WTC11 (cell line): ENCODE data around the gene SDC4. TPM values are rescaled to one million over a fixed set of nuclear protein-coding genes. Genes with fewer than 3 reads are reported as not detected.

Source experiments
- ATAC-seq: fragments of 200-7000 bp; cut with Tn5 transposase; 2 replicates; pipeline ENCODE4 v1.10.0; 2021; ENCODE audit warnings: mild to moderate bottlenecking, moderate library complexity
- CTCF ChIA-PET: fragments of 300-600 bp; sonication (Branson Sonifier 250); formaldehyde crosslinking; loops from one replicate; lab custom pipeline; 2021; ENCODE audit warnings: antibody characterized with exemption; lab: Charles Lee
- POLR2A ChIA-PET: fragments of 350-600 bp; sonication (Branson Sonifier 250); formaldehyde crosslinking; loops from one replicate; lab custom pipeline; 2021; ENCODE audit warnings: antibody characterized with exemption; lab: Charles Lee
- DNase-seq: peaks from one replicate; pipeline ENCODE4 v3.0.0; 2021; ENCODE audit warnings: low spot score
- H3K27ac Mint-ChIP-seq: 2 replicates; pipeline ENCODE4 v1.8.0; 2021; ENCODE audit warnings: mixed read lengths
- H3K27me3 Mint-ChIP-seq: 2 replicates; pipeline ENCODE4 v1.8.0; 2021; ENCODE audit warnings: low read depth, mild to moderate bottlenecking, moderate library complexity, mixed read lengths
- H3K36me3 Mint-ChIP-seq: 2 replicates; pipeline ENCODE4 v1.8.0; 2021; ENCODE audit warnings: mixed read lengths
- H3K4me1 Mint-ChIP-seq: 2 replicates; pipeline ENCODE4 v1.8.0; 2022; ENCODE audit warnings: mixed read lengths
- H3K4me3 Mint-ChIP-seq: 2 replicates; pipeline ENCODE4 v1.8.0; 2021; ENCODE audit warnings: mild to moderate bottlenecking, moderate library complexity, mixed read lengths
- H3K9me3 Mint-ChIP-seq: 2 replicates; pipeline ENCODE4 v1.8.0; 2021; ENCODE audit warnings: mixed read lengths
- ATF1 ChIP-seq: sonication (generic); formaldehyde crosslinking; IDR thresholded peaks from 2 replicates; pipeline ENCODE4 v1.8.1; 2023; ENCODE audit warnings: mild to moderate bottlenecking, moderate library complexity, missing genetic modification reagents
- ELF4 ChIP-seq: sonication (generic); formaldehyde crosslinking; IDR thresholded peaks from 2 replicates; pipeline ENCODE4 v1.8.1; 2022; ENCODE audit warnings: low read depth, mild to moderate bottlenecking, moderate library complexity, missing genetic modification reagents
- EMX1 ChIP-seq: fragments of 250-450 bp; sonication (Bioruptor Pico); IDR thresholded peaks from 2 replicates; pipeline ENCODE4 v1.8.0; 2021; ENCODE audit warnings: mild to moderate bottlenecking
- ETV6 ChIP-seq: sonication (generic); formaldehyde crosslinking; IDR thresholded peaks from 2 replicates; pipeline ENCODE4 v1.8.1; 2022; ENCODE audit warnings: mild to moderate bottlenecking, missing genetic modification reagents
- GRHL2 ChIP-seq: fragments of 250-450 bp; sonication (Bioruptor Pico); IDR thresholded peaks from 2 replicates; pipeline ENCODE4 v1.8.0; 2022; ENCODE audit warnings: mild to moderate bottlenecking, moderate library complexity; ENCODE audit not compliant: insufficient replicate concordance, severe bottlenecking
- KAT7 ChIP-seq: sonication (generic); formaldehyde crosslinking; IDR thresholded peaks from 2 replicates; pipeline ENCODE4 v1.8.1; 2023; ENCODE audit warnings: missing genetic modification reagents, mild to moderate bottlenecking, borderline replicate concordance
- SMAD3 ChIP-seq: sonication (generic); formaldehyde crosslinking; IDR thresholded peaks from 2 replicates; pipeline ENCODE4 v1.8.0; 2022; ENCODE audit warnings: missing genetic modification reagents, mild to moderate bottlenecking, borderline replicate concordance
- TCF7 ChIP-seq: sonication (generic); formaldehyde crosslinking; IDR thresholded peaks from 2 replicates; pipeline ENCODE4 v1.8.0; 2022; ENCODE audit warnings: mild to moderate bottlenecking, low read depth, missing genetic modification reagents, moderate library complexity
- TEAD4 ChIP-seq: sonication (generic); formaldehyde crosslinking; IDR thresholded peaks from 2 replicates; pipeline ENCODE4 v1.8.0; 2022; ENCODE audit warnings: mild to moderate bottlenecking, missing genetic modification reagents
- ZNF138 ChIP-seq: sonication (generic); formaldehyde crosslinking; conservative IDR thresholded peaks from 2 replicates; pipeline ENCODE4 v1.8.1; 2022; ENCODE audit warnings: mild to moderate bottlenecking, moderate library complexity, missing genetic modification reagents
- ZNF219 ChIP-seq: sonication (generic); formaldehyde crosslinking; IDR thresholded peaks from 2 replicates; pipeline ENCODE4 v1.8.0; 2023; ENCODE audit warnings: missing genetic modification reagents, mild to moderate bottlenecking, borderline replicate concordance
- ZNF423 ChIP-seq: fragments of 250-450 bp; sonication (Bioruptor Pico); IDR thresholded peaks from 2 replicates; pipeline ENCODE4 v2.1.2; 2022; ENCODE audit warnings: mild to moderate bottlenecking, moderate library complexity
- ZNF671 ChIP-seq: fragments of 250-450 bp; sonication (Bioruptor Pico); IDR thresholded peaks from 2 replicates; pipeline ENCODE4 v1.8.0; 2021; ENCODE audit warnings: mild to moderate bottlenecking
- total RNA-seq: library from RNA; stranded (reverse); gene quantifications from 3 replicates; pipeline ENCODE4 v1.2.3, GENCODE V29; 2021
- TF ChIP-seq, protein P1 (sequence below): sonication (generic); formaldehyde crosslinking; IDR thresholded peaks from 2 replicates; pipeline ENCODE4 v1.8.0; 2023; ENCODE audit warnings: missing genetic modification reagents, mild to moderate bottlenecking, borderline replicate concordance
- TF ChIP-seq, protein P2 (sequence below): sonication (generic); formaldehyde crosslinking; IDR thresholded peaks from 2 replicates; pipeline ENCODE4 v1.8.1; 2023; ENCODE audit warnings: mild to moderate bottlenecking, moderate library complexity, missing genetic modification reagents
- TF ChIP-seq, protein P3 (sequence below): sonication (generic); formaldehyde crosslinking; IDR thresholded peaks from 2 replicates; pipeline ENCODE4 v1.8.1; 2022; ENCODE audit warnings: low read depth, mild to moderate bottlenecking, moderate library complexity, missing genetic modification reagents, borderline replicate concordance
- TF ChIP-seq, protein P4 (sequence below): fragments of 250-450 bp; sonication (Bioruptor Pico); conservative IDR thresholded peaks from 2 replicates; pipeline ENCODE4 v1.9.0; 2021; ENCODE audit warnings: mild to moderate bottlenecking
- TF ChIP-seq, protein P5 (sequence below): fragments of 250-450 bp; sonication (Bioruptor Pico); IDR thresholded peaks from 2 replicates; pipeline ENCODE4 v1.9.0; 2021; ENCODE audit warnings: mild to moderate bottlenecking
- TF ChIP-seq, protein P6 (sequence below): sonication (generic); formaldehyde crosslinking; IDR thresholded peaks from 2 replicates; pipeline ENCODE4 v1.8.0; 2022; ENCODE audit warnings: missing genetic modification reagents

Gene SDC4
- total RNA-seq, 1 experiment from 2014 or later: 64.0 TPM

DNA sequence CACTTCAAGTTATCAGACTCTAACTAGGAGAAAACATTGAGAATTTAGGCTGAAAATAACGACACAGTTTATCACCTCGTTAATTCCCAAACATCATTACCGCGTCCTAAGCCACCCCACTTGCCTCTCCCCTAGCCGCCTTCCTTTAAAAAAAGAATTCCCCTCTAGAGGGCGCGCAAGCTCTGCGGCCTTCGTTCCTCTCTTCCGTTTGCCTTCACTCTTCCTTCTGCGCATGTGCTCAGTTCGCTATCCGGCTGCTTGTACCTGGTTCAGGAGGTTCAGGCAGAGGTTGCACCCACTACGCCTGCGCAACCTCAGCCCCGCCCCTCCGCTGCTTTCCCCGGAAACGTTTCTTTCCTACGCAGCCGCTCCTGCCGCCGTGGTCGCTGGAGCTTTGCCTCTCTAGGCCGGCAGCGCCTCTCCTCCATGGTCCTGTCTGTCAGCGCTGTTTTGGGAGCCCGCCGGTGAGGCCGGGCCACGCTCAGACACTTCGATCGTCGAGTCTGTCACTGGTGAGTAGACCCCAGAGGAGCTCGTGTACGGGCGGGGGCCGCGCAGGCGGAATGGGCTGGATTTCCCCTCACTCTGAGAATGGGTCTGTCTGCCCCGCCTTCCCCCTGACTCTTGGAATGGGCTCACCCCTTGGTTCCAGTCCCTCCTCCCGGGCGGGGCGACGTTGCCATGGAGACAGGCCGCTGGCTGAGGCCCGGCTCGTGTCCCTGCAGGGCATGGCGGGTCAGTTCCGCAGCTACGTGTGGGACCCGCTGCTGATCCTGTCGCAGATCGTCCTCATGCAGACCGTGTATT, 14.8 kb upstream of the SDC4 start, which contains the start of gene SYS1 (continued):
- TF ChIP-seq, protein P1, sequence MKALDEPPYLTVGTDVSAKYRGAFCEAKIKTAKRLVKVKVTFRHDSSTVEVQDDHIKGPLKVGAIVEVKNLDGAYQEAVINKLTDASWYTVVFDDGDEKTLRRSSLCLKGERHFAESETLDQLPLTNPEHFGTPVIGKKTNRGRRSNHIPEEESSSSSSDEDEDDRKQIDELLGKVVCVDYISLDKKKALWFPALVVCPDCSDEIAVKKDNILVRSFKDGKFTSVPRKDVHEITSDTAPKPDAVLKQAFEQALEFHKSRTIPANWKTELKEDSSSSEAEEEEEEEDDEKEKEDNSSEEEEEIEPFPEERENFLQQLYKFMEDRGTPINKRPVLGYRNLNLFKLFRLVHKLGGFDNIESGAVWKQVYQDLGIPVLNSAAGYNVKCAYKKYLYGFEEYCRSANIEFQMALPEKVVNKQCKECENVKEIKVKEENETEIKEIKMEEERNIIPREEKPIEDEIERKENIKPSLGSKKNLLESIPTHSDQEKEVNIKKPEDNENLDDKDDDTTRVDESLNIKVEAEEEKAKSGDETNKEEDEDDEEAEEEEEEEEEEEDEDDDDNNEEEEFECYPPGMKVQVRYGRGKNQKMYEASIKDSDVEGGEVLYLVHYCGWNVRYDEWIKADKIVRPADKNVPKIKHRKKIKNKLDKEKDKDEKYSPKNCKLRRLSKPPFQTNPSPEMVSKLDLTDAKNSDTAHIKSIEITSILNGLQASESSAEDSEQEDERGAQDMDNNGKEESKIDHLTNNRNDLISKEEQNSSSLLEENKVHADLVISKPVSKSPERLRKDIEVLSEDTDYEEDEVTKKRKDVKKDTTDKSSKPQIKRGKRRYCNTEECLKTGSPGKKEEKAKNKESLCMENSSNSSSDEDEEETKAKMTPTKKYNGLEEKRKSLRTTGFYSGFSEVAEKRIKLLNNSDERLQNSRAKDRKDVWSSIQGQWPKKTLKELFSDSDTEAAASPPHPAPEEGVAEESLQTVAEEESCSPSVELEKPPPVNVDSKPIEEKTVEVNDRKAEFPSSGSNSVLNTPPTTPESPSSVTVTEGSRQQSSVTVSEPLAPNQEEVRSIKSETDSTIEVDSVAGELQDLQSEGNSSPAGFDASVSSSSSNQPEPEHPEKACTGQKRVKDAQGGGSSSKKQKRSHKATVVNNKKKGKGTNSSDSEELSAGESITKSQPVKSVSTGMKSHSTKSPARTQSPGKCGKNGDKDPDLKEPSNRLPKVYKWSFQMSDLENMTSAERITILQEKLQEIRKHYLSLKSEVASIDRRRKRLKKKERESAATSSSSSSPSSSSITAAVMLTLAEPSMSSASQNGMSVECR (CRISPR knock-in tag): peak; percentile 93; the same call in 1 of the 2 replicates
- TF ChIP-seq GRHL2 (CRISPR knock-in tag) (no peak), ATF1 (no peak), SMAD3 (CRISPR knock-in tag) (peak; percentile 51; the same call in 1 of the 2 replicates), ZNF671 (CRISPR knock-in tag) (no peak), ZNF423 (CRISPR knock-in tag) (no peak), ELF4 (no peak), ZNF138 (no peak), TEAD4 (CRISPR knock-in tag) (no peak)
- TF ChIP-seq, protein P2, sequence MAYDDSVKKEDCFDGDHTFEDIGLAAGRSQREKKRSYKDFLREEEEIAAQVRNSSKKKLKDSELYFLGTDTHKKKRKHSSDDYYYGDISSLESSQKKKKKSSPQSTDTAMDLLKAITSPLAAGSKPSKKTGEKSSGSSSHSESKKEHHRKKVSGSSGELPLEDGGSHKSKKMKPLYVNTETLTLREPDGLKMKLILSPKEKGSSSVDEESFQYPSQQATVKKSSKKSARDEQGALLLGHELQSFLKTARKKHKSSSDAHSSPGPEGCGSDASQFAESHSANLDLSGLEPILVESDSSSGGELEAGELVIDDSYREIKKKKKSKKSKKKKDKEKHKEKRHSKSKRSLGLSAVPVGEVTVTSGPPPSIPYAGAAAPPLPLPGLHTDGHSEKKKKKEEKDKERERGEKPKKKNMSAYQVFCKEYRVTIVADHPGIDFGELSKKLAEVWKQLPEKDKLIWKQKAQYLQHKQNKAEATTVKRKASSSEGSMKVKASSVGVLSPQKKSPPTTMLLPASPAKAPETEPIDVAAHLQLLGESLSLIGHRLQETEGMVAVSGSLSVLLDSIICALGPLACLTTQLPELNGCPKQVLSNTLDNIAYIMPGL (CRISPR knock-in tag): no peak
- TF ChIP-seq, protein P3, sequence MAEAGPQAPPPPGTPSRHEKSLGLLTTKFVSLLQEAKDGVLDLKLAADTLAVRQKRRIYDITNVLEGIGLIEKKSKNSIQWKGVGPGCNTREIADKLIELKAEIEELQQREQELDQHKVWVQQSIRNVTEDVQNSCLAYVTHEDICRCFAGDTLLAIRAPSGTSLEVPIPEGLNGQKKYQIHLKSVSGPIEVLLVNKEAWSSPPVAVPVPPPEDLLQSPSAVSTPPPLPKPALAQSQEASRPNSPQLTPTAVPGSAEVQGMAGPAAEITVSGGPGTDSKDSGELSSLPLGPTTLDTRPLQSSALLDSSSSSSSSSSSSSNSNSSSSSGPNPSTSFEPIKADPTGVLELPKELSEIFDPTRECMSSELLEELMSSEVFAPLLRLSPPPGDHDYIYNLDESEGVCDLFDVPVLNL (CRISPR knock-in tag): no peak

DNA sequence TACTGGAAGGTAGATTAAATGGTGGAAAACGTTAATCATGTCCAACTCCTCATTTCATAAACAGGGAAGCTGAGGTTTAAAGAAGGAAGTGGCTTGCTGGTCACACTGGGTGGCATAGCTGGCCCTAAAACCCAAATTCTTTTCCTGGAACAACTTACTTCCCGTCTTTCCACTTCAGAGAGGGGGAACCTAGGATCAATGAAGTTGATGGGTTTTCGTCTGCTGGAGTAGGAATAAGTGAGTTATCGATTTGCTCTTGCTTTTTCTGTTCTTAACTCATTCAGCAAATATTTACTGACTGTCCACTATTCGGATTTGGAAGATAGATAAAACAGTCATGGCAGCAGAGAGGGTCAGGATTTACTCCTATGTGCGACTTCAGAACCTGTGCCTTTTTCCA, 13.6 kb upstream of the SDC4 start:
- no peaks in the 10 kb centered on the region for H3K27me3 Mint-ChIP-seq
- CTCF ChIA-PET: interaction anchor here (0.7 to 8.3 kb wide), 11 partner anchors 10 to 163 kb away, joined by 3 to 152 read pairs (median 16); partner anchors contain the start of genes PIGT, SDC4 and WFDC2
- no peaks in the 10 kb centered on the region; the same call in 1 of the 2 replicates for H3K36me3 Mint-ChIP-seq
- no peaks in the 10 kb centered on the region for H3K9me3 Mint-ChIP-seq
- no peak overlapping the region for H3K4me3 Mint-ChIP-seq
- H3K4me1 Mint-ChIP-seq: peaks cover 29% of the 10 kb centered on the region
- DNase-seq (no peak), ATAC-seq (no peak)
- POLR2A ChIA-PET: interaction anchor here (0.7 to 3.0 kb wide), 3 partner anchors 14 to 50 kb away, joined by 3 to 11 read pairs (median 9); partner anchors contain the start of gene SDC4
- H3K27ac Mint-ChIP-seq: no peak overlapping the region
- TF ChIP-seq TCF7 (no peak), EMX1 (CRISPR knock-in tag) (no peak), KAT7 (CRISPR knock-in tag) (no peak), SMAD3 (CRISPR knock-in tag) (no peak), ETV6 (CRISPR knock-in tag) (no peak), ZNF219 (CRISPR knock-in tag) (no peak)
- TF ChIP-seq, protein P4, sequence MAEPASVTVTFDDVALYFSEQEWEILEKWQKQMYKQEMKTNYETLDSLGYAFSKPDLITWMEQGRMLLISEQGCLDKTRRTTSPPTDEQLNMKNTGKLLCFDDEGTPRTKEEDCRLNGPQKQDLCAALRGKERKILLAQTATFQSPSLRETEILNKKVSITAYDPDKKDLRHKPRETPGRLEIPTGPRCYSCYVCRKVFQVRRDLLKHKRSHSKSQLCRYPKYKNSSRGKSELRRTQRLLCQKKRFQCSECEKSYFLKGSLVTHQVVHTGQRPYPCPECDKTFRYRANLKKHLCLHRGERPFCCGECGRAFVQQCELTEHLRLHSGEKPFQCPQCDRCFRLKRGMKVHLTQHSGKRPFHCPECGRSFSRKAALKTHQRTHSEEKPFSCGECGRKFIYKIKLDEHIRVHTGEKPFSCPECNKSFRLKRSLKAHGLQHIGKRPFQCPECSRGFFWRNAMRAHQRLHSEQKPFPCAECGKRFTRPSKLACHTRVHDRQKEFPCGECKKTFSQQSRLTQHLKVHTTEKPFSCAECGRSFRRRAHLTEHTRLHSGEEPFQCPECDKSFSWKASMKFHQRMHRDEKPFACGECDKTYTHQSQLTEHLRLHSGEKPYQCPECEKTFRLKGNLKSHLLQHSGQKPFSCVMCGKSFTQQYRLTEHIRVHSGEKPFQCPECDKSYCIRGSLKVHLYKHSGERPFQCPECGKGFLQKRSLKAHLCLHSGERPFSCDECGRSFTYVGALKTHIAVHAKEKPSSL (CRISPR knock-in tag): no peak
- TF ChIP-seq, protein P5, sequence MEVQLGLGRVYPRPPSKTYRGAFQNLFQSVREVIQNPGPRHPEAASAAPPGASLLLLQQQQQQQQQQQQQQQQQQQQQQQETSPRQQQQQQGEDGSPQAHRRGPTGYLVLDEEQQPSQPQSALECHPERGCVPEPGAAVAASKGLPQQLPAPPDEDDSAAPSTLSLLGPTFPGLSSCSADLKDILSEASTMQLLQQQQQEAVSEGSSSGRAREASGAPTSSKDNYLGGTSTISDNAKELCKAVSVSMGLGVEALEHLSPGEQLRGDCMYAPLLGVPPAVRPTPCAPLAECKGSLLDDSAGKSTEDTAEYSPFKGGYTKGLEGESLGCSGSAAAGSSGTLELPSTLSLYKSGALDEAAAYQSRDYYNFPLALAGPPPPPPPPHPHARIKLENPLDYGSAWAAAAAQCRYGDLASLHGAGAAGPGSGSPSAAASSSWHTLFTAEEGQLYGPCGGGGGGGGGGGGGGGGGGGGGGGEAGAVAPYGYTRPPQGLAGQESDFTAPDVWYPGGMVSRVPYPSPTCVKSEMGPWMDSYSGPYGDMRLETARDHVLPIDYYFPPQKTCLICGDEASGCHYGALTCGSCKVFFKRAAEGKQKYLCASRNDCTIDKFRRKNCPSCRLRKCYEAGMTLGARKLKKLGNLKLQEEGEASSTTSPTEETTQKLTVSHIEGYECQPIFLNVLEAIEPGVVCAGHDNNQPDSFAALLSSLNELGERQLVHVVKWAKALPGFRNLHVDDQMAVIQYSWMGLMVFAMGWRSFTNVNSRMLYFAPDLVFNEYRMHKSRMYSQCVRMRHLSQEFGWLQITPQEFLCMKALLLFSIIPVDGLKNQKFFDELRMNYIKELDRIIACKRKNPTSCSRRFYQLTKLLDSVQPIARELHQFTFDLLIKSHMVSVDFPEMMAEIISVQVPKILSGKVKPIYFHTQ (CRISPR knock-in tag): no peak
- TF ChIP-seq, protein P6, sequence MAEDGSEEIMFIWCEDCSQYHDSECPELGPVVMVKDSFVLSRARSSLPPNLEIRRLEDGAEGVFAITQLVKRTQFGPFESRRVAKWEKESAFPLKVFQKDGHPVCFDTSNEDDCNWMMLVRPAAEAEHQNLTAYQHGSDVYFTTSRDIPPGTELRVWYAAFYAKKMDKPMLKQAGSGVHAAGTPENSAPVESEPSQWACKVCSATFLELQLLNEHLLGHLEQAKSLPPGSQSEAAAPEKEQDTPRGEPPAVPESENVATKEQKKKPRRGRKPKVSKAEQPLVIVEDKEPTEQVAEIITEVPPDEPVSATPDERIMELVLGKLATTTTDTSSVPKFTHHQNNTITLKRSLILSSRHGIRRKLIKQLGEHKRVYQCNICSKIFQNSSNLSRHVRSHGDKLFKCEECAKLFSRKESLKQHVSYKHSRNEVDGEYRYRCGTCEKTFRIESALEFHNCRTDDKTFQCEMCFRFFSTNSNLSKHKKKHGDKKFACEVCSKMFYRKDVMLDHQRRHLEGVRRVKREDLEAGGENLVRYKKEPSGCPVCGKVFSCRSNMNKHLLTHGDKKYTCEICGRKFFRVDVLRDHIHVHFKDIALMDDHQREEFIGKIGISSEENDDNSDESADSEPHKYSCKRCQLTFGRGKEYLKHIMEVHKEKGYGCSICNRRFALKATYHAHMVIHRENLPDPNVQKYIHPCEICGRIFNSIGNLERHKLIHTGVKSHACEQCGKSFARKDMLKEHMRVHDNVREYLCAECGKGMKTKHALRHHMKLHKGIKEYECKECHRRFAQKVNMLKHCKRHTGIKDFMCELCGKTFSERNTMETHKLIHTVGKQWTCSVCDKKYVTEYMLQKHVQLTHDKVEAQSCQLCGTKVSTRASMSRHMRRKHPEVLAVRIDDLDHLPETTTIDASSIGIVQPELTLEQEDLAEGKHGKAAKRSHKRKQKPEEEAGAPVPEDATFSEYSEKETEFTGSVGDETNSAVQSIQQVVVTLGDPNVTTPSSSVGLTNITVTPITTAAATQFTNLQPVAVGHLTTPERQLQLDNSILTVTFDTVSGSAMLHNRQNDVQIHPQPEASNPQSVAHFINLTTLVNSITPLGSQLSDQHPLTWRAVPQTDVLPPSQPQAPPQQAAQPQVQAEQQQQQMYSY (CRISPR knock-in tag): no peak
